ENCODE results near the gene RETREG3. TPM values are rescaled to one million over a fixed set of nuclear protein-coding genes. Genes with fewer than 3 reads are reported as not detected.

RETREG3 gene
- total and polyA plus RNA-seq, 5 donors from 2014 or later = 116 to 243 (median 214) TPM

DNA sequence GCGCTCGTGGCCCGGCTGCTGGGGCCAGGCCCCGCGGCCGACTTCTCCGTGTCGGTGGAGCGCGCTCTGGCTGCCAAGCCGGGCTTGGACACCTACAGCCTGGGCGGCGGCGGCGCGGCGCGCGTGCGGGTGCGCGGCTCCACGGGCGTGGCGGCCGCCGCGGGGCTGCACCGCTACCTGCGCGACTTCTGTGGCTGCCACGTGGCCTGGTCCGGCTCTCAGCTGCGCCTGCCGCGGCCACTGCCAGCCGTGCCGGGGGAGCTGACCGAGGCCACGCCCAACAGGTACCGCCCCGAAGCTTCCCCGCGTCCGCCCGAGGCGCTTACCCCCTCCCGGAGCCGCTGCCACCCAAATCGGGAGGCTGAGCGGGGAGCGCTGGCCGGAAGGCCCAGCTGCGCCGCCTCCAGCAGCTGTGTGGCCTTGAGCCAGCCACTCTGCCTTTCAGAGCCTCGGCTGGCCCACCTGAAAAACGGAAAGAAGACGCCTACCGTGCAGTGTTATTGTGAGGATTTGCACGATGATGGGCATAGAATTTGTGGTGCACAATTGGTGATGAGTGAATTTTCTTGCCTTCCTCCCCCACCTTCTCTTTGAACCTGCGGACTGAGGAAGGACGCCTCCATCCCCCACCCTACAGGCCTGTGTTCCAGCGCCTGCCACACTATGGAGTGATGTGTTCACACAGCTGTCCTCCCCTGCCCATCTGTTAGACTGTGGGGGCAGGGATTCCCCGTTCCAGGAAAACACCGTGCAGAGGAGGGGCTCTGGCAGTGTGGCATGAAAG, 72.6 kb downstream of the RETREG3 start:
- Mint-ChIP-seq H3K36me3 (peaks cover 8% of the 10 kb centered on the region), H3K4me3 (peak overlapping the region; percentile 71 to 92 (median 88)), H3K4me1 (peaks cover 3 to 42% (median 23%) of the 10 kb centered on the region in 4 donors), H3K27ac (peak overlapping the region in 2 of 3 donors; percentile 63 to 94), H3K27me3 (peaks cover 9% of the 10 kb centered on the region), H3K9me3 (no peaks in the 10 kb centered on the region)
- H3K9me3 ChIP-seq (ENCODE audit: control insufficient read depth in 2 of 2, low read length in 2 of 2) = no peaks in the 10 kb centered on the region
- H3K27me3 ChIP-seq (ENCODE audit: control insufficient read depth, insufficient read depth, low read length) = no peaks in the 10 kb centered on the region
- peak overlapping the region; percentile 23 for H3K27ac ChIP-seq (ENCODE audit: insufficient read depth, low read length, poor library complexity, severe bottlenecking)
- H3K36me3 ChIP-seq (ENCODE audit: control insufficient read depth, insufficient read depth, low read length) = no peaks in the 10 kb centered on the region
- DNase-seq (peak; percentile 59 to 84 (median 67)), ATAC-seq (ENCODE audit: low read depth in 2 of 2) (peak; percentile 59 to 71)
- H3K4me1 ChIP-seq (ENCODE audit: control insufficient read depth, insufficient read depth, low read length, poor library complexity, severe bottlenecking) = peaks cover 28% of the 10 kb centered on the region
- peak overlapping the region; percentile 68 for H3K4me3 ChIP-seq (ENCODE audit: low read depth, low read length)

DNA sequence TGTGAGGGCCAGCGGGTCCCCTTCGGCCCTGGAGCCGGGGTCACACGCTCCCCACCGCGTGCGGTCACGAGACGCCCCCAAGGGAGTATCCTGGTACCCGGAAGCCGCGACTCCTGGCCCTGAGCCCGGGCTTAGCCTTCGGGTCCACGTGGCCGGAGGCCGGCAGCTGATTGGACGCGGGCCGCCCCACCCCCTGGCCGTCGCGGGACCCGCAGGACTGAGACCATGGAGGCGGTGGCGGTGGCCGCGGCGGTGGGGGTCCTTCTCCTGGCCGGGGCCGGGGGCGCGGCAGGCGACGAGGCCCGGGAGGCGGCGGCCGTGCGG, 73.2 kb downstream of the RETREG3 start, which contains the start of gene NAGLU:
Gene NAGLU (plus strand): TSS at position 194 of the 324 bp plus-strand sequence. CDS start 32 bp downstream, at position 226.
- Histone ChIP-seq H3K4me1 (ENCODE audit: control insufficient read depth, insufficient read depth, low read length, poor library complexity, severe bottlenecking) (peaks cover 27% of the 10 kb centered on the region), H3K36me3 (ENCODE audit: control insufficient read depth, insufficient read depth, low read length) (no peaks in the 10 kb centered on the region), H3K9me3 (ENCODE audit: control insufficient read depth in 2 of 2, low read length in 2 of 2) (no peaks in the 10 kb centered on the region), H3K4me3 (ENCODE audit: low read depth, low read length) (peak within 1 kb of the TSS; percentile 72), H3K27me3 (ENCODE audit: control insufficient read depth, insufficient read depth, low read length) (no peaks in the 10 kb centered on the region), H3K27ac (ENCODE audit: insufficient read depth, low read length, poor library complexity, severe bottlenecking) (peak within 1 kb of the TSS; percentile 67)
- peak; percentile 83 to 91 for ATAC-seq (ENCODE audit: low read depth in 2 of 2)
- peaks cover 5% of the 10 kb centered on the region for H3K36me3 Mint-ChIP-seq
- peaks cover 5 to 42% (median 27%) of the 10 kb centered on the region in 4 donors for H3K4me1 Mint-ChIP-seq
- H3K27ac Mint-ChIP-seq = peak within 1 kb of the TSS; percentile 65 to 95 (median 94)
- H3K27me3 Mint-ChIP-seq = peaks cover 14% of the 10 kb centered on the region
- H3K9me3 Mint-ChIP-seq = no peaks in the 10 kb centered on the region
- peak; percentile 69 to 89 (median 74) for DNase-seq
- peak within 1 kb of the TSS; percentile 76 to 92 (median 88) for H3K4me3 Mint-ChIP-seq

DNA sequence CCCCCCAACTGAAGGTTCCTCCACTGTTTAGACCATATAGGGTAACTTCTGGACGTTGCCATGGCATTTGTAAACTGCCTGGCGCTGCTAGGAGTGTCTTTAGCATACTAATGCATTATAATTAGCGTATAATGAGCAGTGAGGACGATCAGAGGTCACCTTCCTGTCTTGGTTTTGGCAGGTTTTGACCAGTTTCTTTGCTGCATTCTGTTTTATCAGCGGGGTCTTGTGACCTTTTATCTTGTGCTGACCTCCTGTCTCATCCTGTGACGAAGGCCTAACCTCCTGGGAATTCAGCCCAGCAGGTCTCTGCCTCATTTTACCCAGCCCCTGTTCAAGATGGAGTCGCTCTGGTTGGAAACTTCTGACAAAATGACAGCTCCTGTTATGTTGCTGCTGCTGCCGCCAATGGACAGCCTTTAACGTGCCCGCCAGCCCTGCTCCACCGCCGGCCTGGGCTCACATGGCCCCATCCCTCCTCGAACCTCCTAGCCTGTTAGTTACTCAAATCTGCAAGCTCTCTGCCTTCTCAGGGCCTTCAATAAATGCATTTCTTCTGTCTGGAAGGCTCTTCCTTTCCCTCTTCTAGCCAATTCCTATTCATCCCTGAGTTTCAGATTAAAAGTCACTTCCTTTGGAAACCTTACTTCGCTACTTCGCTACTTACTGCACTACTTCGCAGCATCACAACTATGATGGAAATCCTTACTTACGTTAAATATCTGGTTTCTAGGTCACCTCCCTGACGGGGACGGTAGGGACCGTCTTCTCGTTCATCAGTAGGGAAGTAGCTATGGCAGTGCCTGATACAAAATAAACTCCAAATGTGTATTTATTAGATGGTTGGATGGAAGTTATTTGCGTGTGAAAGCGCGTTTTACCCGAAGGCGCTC, 73.8 kb downstream of the RETREG3 start:
- H3K9me3 ChIP-seq (ENCODE audit: control insufficient read depth in 2 of 2, low read length in 2 of 2) = no peaks in the 10 kb centered on the region
- peak overlapping the region; percentile 72 for H3K4me3 ChIP-seq (ENCODE audit: low read depth, low read length)
- peaks cover 5 to 42% (median 30%) of the 10 kb centered on the region in 4 donors for H3K4me1 Mint-ChIP-seq
- peak overlapping the region; percentile 67 for H3K27ac ChIP-seq (ENCODE audit: insufficient read depth, low read length, poor library complexity, severe bottlenecking)
- no peak for ATAC-seq (ENCODE audit: low read depth in 2 of 2)
- H3K4me3 Mint-ChIP-seq = peak overlapping the region; percentile 69 to 88 (median 80)
- peaks cover 5% of the 10 kb centered on the region for H3K36me3 Mint-ChIP-seq
- peaks cover 17% of the 10 kb centered on the region for H3K27me3 Mint-ChIP-seq
- H3K27ac Mint-ChIP-seq = peak overlapping the region; percentile 65 to 95 (median 72)
- H3K27me3 ChIP-seq (ENCODE audit: control insufficient read depth, insufficient read depth, low read length) = no peaks in the 10 kb centered on the region
- H3K36me3 ChIP-seq (ENCODE audit: control insufficient read depth, insufficient read depth, low read length) = no peaks in the 10 kb centered on the region
- no peaks in the 10 kb centered on the region for H3K9me3 Mint-ChIP-seq
- DNase-seq = no peak
- peaks cover 31% of the 10 kb centered on the region for H3K4me1 ChIP-seq (ENCODE audit: control insufficient read depth, insufficient read depth, low read length, poor library complexity, severe bottlenecking)

DNA sequence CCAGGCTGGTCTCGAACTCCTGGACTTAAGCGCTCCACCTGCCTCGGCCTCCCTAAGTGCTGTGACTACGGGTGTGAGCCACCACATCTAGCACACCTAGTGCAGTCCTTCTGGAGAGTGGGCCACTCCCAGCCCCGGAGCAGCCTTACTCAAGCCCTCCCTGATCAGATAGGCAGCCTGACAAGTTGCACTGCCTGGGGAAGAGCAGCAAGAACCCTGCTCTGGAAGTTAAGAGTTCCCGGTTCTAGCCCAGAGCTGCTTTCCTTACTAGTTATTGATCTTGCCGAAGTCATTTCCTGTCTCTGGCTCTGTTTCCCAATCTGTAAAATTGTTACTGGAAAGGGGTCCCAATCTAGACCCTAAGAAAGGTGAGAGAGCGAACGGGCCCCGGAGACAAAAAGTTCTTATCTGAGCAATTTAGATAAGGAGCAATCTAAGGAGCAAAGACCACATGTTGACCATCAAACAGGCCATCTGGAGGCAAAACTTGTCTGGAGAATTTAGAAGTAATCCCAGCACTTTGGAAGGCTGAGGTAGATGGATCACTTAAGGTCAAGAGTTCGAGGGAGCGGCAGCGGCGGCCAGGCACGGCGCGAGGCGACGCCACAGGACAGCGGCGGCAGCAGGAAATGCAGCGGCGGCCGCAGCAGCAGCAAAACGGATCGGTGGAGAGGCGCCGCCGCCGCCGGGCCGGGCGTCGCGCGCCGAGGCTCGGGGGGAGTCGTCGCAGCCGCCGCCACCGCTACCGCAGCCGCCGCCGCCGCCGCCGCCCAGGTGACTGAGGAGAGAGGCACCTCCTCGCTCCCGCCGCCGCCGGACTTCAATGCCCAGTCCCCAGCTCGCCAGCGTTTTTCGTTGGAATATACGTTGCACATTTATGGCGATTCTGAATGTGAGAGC, 77.5 kb downstream of the RETREG3 start:
- Histone ChIP-seq H3K4me1 (ENCODE audit: control insufficient read depth, insufficient read depth, low read length, poor library complexity, severe bottlenecking) (peaks cover 26% of the 10 kb centered on the region), H3K9me3 (ENCODE audit: control insufficient read depth in 2 of 2, low read length in 2 of 2) (no peaks in the 10 kb centered on the region), H3K36me3 (ENCODE audit: control insufficient read depth, insufficient read depth, low read length) (no peaks in the 10 kb centered on the region), H3K27me3 (ENCODE audit: control insufficient read depth, insufficient read depth, low read length) (no peaks in the 10 kb centered on the region), H3K27ac (ENCODE audit: insufficient read depth, low read length, poor library complexity, severe bottlenecking) (no peak overlapping the region), H3K4me3 (ENCODE audit: low read depth, low read length) (peak overlapping the region; percentile 59)
- Mint-ChIP-seq H3K27me3 (peaks cover 20% of the 10 kb centered on the region), H3K4me1 (peaks cover 10 to 47% (median 30%) of the 10 kb centered on the region in 4 donors), H3K4me3 (peak overlapping the region; percentile 39 to 85 (median 80)), H3K36me3 (no peaks in the 10 kb centered on the region), H3K9me3 (no peaks in the 10 kb centered on the region), H3K27ac (peak overlapping the region; percentile 32 to 69 (median 38))
- DNase-seq (peak; percentile 42 to 49 (median 47)), ATAC-seq (ENCODE audit: low read depth in 2 of 2) (peak in 1 of 2 donors; percentile 21)

DNA sequence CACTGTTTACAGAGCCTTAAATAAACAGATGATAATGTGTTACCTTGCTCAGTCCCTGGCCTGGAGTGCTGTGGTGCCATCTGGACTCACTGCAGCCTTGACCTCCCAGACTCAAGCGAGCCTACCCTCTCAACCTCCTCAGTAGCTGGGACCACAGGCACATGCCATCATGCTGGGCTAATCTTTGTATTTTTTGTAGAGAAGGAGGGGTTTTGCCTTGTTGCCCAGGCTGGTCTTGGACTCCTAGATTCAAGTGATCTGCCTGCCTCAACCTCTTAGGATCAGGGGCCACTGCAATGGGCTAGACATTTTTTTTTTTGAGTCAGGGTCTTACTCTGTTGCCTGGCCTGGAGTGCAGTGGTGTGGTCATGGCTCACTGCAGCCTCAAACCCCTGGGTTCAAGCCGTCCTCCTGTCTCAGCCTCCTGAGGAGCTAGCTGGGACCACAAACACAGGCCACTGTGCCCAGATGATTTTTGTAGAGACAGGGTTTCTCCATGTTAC, 78.2 kb downstream of the RETREG3 start:
- ATAC-seq (ENCODE audit: low read depth in 2 of 2) = no peak
- Mint-ChIP-seq H3K4me1 (peaks cover 10 to 45% (median 29%) of the 10 kb centered on the region in 4 donors), H3K4me3 (peak overlapping the region in 3 of 4 donors; percentile 76 to 85 (median 84)), H3K27ac (peak overlapping the region; percentile 32 to 59 (median 38)), H3K36me3 (no peaks in the 10 kb centered on the region), H3K27me3 (peaks cover 20% of the 10 kb centered on the region), H3K9me3 (no peaks in the 10 kb centered on the region)
- H3K4me3 ChIP-seq (ENCODE audit: low read depth, low read length) = no peak overlapping the region
- H3K36me3 ChIP-seq (ENCODE audit: control insufficient read depth, insufficient read depth, low read length) = no peaks in the 10 kb centered on the region
- H3K27ac ChIP-seq (ENCODE audit: insufficient read depth, low read length, poor library complexity, severe bottlenecking) = no peak overlapping the region
- no peaks in the 10 kb centered on the region for H3K9me3 ChIP-seq (ENCODE audit: control insufficient read depth in 2 of 2, low read length in 2 of 2)
- H3K4me1 ChIP-seq (ENCODE audit: control insufficient read depth, insufficient read depth, low read length, poor library complexity, severe bottlenecking) = peaks cover 23% of the 10 kb centered on the region
- H3K27me3 ChIP-seq (ENCODE audit: control insufficient read depth, insufficient read depth, low read length) = no peaks in the 10 kb centered on the region
- DNase-seq = no peak
